Activated naive CD4-positive, alpha-beta T cell treated with anti-CD3 and anti-CD28 coated beads, Interleukin-2, amount 10 ng/mL, durations not matched to agents 7 days and 5 days (primary cell): ENCODE measurements around the gene UQCRC2.

Source experiments
- CTCF ChIA-PET: fragments of 350-600 bp; sonication (Branson Sonifier 250); formaldehyde crosslinking; loops from one replicate; lab custom pipeline; 2021; ENCODE audit warnings: antibody characterized with exemption; lab: Charles Lee
- DNase-seq: peaks from one replicate; pipeline ENCODE4 v3.0.0-alpha.2; 2020
- H3K27ac Mint-ChIP-seq: one replicate; pipeline ENCODE4 v1.8.0; 2021; ENCODE audit warnings: mild to moderate bottlenecking, moderate library complexity, mixed read lengths
- H3K27me3 Mint-ChIP-seq: one replicate; pipeline ENCODE4 v1.8.0; 2021; ENCODE audit warnings: mild to moderate bottlenecking, mixed read lengths
- H3K36me3 Mint-ChIP-seq: one replicate; pipeline ENCODE4 v1.8.0; 2021; ENCODE audit warnings: mixed read lengths
- H3K4me1 Mint-ChIP-seq: one replicate; pipeline ENCODE4 v1.8.0; 2021; ENCODE audit warnings: mixed read lengths
- H3K4me3 Mint-ChIP-seq: one replicate; pipeline ENCODE4 v1.8.0; 2021; ENCODE audit warnings: mild to moderate bottlenecking, moderate library complexity, mixed read lengths
- H3K9me3 Mint-ChIP-seq: one replicate; pipeline ENCODE4 v1.8.0; 2021; ENCODE audit warnings: mixed read lengths

Gene UQCRC2

GRCh38 chr16:22030087-22030812, 77.1 kb downstream of the UQCRC2 start:
- CTCF ChIA-PET: interaction anchor here (1.1 kb wide), 1 partner anchor 47 kb away, joined by 3 read pairs; no protein-coding TSS in a partner anchor
- H3K9me3 Mint-ChIP-seq: peaks cover 4% of the 10 kb centered on the region
- DNase-seq: no peak
- H3K36me3 Mint-ChIP-seq: peaks cover 19% of the 10 kb centered on the region
- no peak overlapping the region for H3K27ac Mint-ChIP-seq
- H3K27me3 Mint-ChIP-seq: no peaks in the 10 kb centered on the region
- H3K4me3 Mint-ChIP-seq: no peak overlapping the region
- H3K4me1 Mint-ChIP-seq: peaks cover 22% of the 10 kb centered on the region

- H3K27me3 Mint-ChIP-seq: no peaks in the 10 kb centered on the region
- CTCF ChIA-PET: no interaction called here
- peaks cover 4% of the 10 kb centered on the region for H3K9me3 Mint-ChIP-seq
- H3K4me3 Mint-ChIP-seq: no peak overlapping the region
- peaks cover 22% of the 10 kb centered on the region for H3K4me1 Mint-ChIP-seq
- H3K36me3 Mint-ChIP-seq: peaks cover 19% of the 10 kb centered on the region
- no peak overlapping the region for H3K27ac Mint-ChIP-seq
- DNase-seq: no peak
Observed at GRCh38 chr16:22031483-22032083, 78.4 kb downstream of the UQCRC2 start.
